Activated CD4-positive, CD25-positive, alpha-beta regulatory T cell treated with anti-CD3 and anti-CD28 coated beads, Interleukin-2, amount 50 U/mL, for 72 hours (primary cell): ENCODE data around the gene ITGA2B.
A peak's percentile ranks its signal among the peaks of the same experiment; 100 is the strongest.
"Not testable (repeated sequence)": the region's sequence is repeated elsewhere in the genome, so short reads cannot be mapped to it uniquely, and the experiment has no call there.

ENCODE experiments used
- DNase-seq: peaks from one replicate; pipeline ENCODE4 v3.0.0; 2021

Gene ITGA2B

DNA sequence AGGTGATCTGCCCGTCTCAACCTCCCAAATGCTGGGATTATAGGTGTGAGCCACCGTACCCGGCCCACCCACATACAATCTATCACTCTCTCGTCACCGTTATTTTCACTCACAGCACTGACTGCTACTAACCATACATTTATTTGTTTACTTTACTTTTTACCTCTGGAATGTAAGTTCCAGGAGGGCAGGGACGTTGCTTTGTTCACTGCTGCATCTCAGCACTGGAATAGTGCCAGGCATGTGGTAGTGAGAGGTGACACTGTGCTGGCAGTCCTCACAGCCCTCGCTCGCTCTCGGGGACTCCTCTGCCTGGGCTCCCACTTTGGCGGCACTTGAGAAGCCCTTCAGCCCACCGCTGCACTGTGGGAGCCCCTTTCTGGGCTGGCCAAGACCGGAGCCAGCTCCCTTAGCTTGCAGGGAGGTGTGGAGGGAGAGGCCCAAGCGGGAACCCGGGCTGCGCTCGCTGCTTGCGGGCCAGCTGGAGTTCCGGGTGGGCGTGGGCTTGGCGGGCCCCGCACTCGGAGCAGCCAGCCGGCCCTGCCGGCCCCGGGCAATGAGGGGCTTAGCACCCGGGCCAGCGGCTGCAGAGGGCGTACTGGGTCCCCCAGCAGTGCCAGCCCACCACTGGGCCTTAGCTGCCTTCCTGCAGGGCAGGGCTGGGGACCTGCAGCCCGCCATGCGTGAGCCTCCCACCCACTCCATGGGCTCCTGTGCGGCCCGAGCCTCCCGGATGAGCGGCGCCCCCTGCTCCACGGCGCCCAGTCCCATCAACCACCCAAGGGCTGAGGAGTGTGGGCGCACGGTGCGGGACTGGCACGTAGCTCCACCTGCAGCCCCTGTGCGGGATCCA is 20.8 kb downstream of the ITGA2B start:
- DNase-seq, result not testable (repeated sequence)

DNA sequence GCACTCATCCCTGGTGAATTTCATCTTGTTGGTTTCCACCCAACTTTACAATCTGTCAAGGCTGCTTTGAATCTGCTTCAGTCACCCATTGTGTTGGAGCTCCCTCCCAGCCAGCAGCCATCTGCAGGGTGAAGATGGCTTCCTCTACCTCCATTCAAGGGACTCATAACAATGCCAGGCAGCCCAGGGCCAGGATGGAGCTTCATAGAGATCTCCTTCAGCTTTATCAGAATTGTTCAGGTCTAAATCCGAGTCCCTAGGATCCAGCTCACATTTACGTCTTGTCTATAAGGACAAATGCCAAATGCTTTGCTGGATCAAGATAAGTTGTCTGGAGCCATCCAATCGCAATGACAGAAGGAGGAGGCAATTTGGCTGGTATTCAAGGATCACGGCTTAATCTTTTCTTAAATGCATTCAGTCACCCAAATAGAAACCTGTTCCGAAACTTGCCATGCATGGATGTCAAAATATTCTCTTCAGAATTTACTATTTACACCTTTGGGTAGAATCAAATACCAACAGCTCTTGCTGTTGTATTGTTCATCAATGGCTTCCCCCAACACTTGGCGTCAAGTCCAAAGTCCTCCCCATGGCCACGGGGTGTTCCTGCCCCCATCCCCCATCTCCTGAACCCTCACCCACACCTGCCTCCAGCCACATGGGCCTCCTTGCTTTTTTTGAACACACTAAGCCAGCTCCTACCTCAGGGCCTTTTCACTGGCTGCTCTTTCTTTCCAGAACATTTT is 22.0 kb downstream of the ITGA2B start:
- no peak for DNase-seq

DNA sequence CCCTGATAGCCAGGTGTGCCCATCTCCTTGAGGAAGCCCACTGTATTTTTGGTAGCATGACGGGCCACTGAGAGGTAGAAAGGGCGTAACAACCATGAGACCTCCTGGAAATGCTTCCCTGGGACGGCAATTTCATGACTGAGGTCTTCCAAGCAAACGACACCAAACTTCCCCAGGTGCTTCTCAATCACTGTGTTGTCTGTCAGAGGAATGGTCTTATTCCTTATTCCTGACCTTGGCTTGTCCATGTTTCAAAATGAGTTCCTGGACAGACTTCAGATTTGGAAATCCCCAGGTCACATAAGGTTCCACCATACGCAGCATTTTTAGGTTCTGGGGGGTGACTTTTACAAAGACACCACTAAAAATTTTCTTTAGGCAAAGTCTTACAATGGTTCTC is 24.4 kb downstream of the ITGA2B start:
- not testable (repeated sequence) for DNase-seq

DNA sequence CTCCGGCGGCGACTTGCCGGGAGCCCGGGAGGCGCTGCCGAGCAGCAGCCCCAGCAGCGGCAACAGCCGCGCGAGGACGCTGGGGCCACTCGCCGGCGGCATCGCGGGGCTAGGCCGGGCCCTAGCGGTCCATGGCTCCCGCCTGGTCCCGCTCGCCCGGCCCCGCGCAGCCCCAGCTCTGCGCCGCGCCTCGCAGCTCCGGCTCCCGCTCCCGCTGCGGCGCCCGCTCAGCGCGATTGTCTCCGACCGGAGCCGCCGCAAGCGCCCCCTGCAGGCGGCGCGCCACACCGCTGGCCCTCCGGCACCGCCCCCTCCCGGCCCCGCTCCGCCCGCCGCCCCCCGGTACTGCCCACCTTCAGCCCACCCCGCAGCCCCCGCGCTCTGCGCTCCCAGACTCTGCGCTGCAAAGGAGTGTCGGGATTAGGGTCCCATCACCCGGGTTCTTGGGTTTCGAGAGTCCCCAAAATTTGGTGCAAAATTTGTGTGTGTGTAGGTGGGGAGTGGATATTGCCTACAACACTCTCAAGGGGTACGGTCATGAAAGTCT is 25.8 kb downstream of the ITGA2B start, which contains the start of gene FAM171A2:
TSS of gene FAM171A2 (minus strand) at position 241 of the 547 bp plus-strand sequence. CDS start at position 102, 139 bp downstream.
- DNase-seq, result peak; percentile 77

DNA sequence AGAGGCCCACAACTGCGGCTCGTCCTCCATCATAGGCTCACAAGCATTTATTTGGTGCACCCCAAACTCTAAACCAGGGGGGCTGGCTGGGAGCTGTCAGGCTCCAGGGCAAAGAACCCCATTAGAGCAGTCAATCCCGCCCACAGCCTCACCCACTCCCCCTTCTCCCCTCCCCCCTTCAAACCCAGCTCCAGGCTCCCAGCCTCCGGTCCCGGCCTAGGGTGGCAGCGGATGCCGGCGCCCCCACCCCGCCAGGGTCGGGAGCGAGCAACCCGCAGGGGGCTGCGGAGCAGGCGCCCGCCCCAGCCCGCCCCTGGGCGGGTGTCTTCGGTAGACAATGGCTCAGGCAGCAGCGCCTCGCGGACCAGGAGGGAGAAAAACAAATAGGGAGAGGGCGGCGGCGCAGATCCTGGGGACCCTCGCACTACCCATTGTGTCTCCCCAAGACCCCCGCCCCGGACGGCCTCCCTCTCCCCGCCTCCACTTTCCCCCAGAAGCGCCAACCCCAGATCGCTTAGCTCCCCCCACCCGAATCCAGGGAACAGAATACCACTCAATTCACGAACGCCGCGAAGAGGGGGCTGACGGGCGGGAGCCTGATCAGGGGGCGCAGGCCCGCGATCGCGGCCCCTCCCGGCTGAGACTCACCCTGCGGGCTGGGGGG is 26.4 kb downstream of the ITGA2B start:
- DNase-seq, result no peak

DNA sequence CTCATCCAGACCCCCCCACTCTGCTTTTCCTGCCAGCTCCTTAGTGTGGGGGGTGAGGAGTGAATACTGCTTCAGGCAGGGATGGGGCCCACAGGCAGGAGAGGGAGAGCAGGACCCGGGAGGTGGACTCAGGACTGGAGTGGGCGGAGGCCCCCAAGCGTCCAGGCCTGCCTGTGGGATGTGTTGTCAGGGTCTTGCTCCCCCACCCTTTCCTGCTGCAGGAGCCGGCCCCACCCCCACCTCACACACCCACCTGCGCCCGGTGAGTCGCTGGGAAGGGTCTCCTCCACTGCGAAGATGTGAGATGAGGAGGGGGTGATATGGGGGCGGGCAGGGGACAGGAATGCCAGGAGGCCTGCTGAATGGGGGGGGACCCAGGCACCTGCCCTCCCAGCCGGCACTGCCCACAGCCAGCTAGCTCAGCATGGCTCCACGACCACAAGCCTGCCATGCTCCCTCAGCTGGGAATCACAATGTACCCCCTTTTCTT is 26.9 kb downstream of the ITGA2B start:
- DNase-seq, result no peak

DNA sequence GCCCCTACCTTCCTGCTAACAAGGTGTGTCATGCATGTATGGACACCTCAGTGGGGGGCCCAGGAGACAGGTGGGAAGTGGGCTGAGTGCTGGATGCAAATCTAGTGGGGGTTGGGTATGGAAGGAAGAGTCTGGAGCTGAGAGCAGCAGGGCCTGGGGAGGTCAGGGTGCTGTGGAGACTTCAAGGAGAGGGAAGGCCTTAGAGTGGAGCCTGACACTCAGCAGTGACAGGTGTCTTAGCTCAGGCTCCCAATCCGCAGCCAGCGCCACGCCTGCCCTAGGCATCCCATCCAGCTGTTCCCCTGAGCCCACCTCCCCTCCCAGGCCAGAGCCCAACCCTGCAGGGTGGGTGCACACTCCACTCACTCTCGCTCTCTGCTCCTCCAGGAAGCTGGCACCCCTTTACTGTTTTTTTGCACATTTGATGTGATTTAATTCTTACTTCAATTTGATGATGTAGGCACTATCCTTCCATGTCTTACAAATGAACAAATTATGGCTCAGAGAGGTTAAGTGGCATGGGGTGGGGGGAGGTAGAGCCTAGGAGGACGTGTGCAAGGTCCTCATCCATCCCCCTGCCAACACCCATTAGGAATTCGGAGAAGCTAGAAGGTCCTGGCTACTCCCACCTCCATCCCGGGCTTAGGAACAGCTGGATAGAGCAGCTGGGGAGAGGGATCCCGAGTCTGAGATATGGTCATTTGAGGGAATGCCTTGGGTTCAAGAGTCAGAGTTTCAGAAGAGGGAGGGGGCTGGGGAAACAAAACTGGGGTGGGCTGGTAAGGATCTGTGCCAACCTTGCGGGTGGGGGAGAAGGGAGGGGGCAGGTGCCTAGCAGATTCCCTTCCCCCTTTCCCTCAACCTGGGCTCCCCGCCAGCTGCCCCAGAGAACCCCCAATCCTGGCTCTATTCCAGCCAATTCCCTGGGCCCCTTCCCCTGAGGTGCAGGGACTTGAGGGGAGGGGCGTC is 27.9 kb downstream of the ITGA2B start:
- no peak for DNase-seq

DNA sequence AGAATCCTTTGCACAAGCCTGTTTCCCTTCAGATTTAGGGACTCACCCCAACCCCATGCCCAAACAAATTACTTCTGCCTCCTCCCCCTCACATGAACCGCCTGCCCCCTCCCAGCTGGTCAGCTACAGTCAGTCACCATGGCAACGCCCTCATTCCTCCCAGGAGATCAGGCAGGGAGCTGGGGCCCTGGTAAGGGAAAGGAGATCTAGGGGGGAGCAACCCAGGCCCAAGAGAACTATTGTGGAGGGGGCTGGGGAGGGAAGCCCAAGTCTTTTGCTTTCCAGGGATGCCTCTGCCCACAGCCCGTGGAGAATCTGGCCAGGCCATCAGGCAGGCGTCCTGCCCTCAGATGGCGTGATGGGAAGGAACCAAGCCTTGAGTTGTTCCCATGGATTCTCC is 28.6 kb downstream of the ITGA2B start:
- no peak for DNase-seq

DNA sequence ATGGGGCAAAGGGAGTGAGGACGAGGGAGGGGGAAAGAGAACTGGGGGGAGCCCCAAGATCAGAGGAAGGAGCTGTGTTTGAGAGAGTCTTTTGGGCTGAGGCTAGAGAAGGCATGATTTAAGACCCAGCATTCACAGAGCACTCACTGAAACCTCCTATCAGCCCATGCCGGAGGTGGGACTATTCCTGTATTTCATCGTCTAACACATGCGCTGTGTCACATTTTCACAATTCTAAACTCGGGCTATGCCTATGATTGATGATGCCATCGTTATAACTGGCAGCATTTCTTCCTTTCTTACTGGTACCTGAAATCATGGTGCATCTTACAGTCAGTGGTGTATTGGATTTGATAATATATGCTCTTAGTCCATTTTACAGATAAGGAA is 29.3 kb downstream of the ITGA2B start:
- no peak for DNase-seq

DNA sequence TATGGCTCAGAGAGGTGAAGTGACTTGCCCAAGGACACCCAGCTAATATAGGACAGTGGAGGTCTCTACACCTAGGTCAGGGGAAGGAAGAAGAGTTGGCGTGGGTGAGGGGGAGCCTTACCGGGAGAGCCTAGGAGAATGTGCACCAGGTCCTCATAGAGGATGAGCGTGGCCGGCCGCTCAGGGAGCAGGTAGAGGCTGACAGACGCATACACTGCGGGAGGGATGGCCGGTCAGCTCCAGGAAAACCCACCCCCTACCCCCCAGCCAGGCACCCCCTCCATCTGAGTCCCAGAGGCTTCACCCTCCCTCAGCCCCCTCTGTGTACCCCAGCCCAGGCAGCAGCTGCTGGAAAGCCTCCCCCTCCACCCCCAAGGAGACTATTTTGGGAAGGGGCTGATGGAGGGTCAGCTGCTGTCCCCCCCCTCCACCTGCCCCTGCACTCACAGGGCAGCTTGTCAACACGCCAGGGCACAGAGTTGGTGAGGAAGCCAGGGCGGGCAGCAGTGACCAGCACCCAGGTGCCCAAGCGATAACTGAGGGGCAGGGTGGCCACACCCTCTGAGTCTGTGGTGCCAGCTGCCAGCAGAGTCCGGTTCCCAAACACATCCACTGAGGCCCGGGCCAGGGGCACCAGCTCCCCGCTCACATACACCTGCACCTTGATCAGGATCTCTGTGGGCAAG is 29.8 kb downstream of the ITGA2B start:
- no peak for DNase-seq

DNA sequence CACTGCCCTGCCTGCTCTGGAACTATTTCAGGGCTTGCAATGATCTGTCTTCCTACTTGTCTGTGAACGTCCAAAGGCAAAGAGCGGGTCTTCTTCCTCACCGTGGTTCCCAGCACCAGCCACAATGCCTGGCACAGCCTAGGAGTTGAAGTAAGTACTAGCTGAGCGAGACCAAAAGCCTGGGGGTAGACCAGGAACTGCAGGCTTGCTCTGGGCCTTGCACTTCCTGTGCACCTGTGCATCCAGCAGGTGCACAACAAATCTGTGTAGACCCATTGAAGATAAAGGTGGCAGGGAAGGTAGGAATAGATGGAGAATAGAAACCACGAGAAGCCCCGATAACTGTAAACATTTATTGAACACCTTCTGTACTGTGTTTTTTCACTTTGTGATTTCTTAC is 30.4 kb downstream of the ITGA2B start:
- no peak for DNase-seq

DNA sequence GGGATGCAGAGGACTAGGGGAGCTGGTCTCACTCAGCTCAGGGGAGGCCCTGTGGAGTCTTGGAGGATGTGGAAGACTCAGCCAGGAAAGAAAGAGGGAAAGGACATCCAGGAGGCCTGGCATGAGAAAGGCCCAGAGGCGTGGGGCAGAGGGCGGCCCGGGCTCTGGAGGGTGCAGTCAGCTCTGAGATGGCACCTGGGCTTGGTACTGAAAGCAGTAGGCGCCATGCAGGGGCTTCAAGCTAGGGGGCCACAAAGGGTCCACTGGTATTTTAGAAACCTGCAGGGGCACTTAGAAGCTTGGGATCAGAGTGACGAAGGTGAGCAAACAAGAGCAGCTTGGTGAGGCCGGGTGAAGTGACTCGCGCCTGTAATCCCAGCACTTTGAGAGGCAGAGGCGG is 31.4 kb downstream of the ITGA2B start:
- DNase-seq, result no peak

DNA sequence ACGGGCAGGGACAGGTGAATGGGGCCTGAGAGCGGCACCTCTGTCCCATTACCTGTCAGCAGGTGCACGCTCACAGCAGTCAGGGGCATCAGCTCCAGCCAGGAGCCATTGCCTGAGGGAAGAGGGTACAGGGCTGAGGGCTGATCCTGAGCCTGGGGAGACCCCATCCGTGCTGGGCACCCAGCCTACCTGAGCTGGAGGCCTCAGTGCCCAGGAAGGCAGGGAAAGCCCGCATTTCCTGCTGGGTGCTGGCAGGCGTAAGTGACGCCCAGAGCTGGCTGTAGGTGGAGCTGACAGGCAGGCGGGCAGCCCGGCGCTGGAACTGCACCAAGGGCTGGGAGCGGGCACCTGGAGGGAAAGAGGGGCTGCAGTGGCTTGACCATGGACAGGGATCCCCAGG is 33.2 kb downstream of the ITGA2B start:
- DNase-seq, result no peak

DNA sequence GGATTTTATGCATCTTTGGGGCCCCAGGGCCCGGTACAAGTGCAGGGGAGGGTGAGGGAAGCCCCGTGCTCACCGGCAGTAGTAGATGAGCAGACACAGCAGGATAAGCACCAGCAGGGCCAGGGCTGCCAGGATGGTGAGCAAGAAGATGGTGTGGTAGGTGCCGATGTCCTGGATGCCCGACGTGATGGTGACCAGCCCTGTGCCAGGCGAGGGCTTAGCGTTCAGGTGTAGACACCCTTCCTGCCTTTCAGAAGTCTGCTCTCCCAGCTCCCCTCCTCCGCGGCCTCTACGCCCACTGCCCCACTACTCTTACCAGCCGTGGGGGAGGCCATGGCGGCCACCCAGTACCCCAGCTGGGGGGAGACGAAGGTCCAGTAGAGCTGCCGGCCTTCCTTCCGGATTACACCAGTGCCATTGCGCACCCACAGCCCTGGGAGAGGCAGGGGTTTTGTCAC is 33.8 kb downstream of the ITGA2B start:
- no peak for DNase-seq

DNA sequence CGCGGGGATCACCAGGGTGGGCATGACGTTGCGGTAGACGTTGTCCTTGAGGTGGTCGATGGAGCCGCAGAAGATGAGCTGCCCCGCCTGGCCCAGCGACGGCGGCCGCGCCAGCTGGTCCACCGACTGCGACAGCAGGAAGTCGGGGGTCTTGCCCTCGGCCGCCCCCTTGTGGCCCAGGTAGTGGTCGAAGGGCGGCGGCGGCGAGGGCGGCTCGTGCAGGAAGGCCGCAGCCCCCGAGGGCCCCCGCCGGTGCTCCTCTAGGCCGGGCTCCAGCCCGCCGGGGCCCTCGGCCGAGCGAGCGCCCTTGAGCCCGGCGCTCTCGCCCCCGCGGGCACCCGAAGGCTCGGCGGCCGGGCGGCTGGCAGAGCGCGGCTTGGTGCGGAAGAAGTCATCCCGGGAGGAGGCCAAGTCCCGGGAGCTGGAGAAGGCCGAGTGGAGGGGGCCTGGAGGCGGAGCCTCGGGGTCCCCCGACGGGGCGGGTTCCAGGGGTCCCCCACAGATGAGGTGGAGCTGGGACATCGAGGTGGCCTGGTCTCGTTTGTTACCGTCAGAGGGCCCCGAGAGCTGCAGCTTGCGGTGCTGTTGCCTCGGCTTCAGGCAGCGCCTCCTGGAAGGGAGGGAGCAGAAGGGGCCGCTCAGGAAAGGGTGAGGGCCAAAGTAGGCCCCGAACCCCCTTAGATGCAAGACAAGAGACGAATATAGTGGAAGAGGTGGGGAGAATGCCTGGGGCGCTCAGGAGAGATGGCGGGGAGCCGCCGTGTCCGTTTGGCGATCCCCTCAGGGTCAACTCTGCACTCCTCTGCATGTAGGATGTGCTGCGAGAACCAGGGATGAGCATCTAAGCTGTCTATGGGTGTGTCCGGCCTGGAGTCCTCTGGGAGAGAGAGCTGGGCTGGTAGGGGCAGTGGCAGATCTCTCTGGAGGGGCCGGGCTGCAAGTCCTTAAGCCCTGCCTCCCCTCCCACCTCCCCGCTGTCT is 34.6 kb downstream of the ITGA2B start:
- peak; percentile 67 for DNase-seq

DNA sequence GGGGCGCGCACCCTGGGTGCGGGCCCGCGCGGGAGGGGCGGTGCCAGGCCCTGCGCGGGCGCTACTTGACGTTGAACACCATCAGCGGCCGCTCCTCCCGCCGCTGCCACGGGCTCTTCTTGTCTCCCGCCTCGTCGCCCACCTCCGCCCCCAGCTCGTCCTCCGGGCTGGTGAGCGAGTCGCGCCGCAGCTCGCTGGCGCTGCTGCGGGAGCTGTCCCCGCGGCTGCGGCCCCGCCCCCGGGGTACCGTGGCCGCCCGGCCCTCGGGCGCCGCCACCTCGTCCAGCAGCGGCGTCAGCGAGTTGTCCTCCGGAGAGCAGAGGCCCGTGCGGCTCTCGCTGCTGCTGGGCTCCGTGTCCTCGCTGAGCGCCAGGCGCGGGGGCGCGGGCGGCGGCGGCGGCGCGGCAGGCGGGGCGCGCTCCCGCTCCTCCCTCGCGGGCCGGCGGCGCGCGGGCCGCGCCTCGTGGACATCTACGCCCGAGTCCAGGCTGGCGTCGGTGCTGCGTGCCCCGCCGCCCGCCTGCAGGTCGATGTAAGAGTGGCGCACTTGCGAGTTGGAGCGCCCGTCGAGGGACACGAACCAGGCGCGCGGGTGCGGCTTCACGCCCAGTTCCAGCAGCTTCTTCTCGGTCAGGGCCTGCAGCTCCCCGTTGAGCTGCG is 35.6 kb downstream of the ITGA2B start:
- DNase-seq, result no peak

DNA sequence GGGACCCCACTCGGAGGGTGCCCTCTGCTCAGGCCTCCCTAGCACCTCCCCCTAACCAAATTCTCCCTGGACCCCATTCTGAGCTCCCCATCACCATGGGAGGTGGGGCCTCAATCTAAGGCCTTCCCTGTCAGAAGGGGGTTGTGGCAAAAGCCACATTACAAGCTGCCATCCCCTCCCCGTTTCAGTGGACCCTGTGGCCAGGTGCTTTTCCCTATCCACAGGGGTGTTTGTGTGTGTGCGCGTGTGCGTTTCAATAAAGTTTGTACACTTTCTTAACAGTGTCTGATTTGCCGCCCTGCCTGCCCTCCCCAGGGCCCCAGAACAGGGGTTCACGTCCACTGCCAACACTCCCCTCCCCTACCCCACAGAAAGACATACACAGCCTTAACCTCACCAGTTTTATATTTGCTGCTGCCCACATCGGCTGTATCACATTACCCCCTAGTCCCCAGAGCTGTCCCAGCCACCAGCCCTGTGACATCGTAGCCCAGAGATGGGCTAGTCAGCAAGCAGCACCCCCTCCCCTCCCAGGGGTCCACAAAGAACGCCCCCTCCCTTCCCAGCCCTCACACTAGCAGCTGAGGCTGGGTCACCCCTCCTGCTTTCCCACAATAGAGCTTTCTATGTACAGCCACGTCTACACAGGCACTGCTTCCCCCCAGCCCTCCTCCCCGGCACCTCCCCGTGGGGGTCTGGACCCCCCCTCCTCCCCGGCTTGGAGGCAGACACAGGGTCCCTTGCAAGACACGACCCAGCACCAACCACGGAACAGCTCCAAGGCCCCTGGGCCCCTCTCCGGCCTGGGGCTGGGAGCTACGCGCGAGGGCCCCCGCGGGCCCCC is 36.4 kb downstream of the ITGA2B start:
- DNase-seq, result no peak
